ENCODE measurements around the gene ING5. TPM values are rescaled to one million over a fixed set of nuclear protein-coding genes. Genes with fewer than 3 reads are reported as not detected.

ING5 gene
- total RNA-seq, 1 donor from 2014 or later, result 16.5 TPM

DNA sequence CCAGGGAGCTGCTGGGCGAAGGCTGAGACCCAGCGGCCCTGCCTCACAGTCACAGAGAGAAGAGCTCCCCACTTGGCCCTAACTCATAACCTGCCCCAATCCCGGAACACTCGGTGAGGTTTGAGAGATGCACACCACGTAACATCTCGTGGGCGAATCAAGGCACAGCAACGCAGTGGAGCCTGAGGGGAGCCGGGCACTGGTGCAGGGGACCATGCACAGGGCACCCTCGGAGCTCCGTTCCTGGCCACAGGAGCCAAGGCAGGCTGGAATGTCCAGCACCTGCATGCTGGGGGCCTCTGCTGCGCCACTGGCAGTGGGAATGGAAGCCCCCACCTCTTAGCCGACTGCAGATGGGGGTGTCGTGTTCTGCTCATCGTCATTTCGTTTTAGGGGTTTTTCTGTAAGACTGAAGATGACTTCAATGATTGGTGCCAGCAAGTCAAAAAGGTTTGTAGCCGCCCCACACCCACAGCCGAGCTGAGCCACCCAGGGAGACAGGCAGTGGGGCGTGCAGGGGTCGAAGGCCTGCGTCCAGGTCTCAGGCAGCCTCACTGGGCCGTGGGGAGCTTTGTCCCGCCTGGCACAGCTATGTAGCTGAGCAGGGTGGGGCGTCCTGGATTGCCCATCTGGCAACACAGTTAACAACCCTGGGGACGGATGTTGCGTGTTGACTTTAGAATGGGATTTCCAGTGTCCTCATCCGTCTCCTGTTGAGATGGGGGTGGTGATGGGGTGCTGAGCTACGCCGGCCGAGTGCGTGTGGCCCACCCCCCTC lies 31.3 kb upstream of the ING5 start:
- DNase-seq (ENCODE audit: missing footprints) (peak; percentile 66), ATAC-seq (no peak)
- intact Hi-C loops (cut with DNase I), result no loop called here

DNA sequence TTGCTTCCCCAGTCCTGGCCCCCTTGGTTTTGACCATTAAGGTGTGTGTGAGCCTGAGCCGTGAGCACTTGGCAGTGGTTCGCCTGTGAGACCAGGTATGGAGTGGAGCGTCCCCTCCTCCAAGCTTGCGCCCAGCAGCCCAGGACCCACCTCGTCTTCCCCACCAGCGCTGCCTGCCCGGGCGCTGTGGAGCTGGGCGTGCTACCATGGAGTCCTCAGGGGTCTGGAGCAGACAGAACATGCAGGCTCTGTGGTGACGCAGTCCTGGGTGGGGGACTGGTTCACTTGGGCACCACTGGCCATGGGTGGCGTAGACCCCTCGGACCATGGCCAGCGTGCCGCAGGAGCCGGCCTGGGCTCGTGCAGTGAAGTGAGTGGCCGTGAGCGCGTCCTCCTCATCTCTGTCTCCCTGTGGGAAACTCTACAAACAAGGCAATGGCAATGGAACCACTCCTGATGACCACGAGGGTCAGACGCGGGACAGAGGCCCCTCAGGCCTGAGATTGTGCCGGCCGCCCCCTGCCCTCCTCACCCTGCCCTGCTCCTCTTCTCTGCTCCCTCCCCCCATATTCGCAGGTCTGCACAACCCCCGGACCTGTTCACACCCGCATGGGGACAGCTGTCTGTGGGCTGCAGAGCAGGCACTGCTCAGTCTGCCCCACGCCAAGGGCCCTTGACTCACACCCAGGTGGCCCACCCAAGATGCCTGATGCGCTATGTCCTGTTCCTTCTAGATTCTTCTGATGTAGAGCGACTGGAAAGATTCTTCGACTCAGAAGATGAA lies 30.2 kb upstream of the ING5 start:
- peak; percentile 53 for DNase-seq (ENCODE audit: missing footprints)
- ATAC-seq, result no peak
- intact Hi-C loops (cut with DNase I), result no loop called here

DNA sequence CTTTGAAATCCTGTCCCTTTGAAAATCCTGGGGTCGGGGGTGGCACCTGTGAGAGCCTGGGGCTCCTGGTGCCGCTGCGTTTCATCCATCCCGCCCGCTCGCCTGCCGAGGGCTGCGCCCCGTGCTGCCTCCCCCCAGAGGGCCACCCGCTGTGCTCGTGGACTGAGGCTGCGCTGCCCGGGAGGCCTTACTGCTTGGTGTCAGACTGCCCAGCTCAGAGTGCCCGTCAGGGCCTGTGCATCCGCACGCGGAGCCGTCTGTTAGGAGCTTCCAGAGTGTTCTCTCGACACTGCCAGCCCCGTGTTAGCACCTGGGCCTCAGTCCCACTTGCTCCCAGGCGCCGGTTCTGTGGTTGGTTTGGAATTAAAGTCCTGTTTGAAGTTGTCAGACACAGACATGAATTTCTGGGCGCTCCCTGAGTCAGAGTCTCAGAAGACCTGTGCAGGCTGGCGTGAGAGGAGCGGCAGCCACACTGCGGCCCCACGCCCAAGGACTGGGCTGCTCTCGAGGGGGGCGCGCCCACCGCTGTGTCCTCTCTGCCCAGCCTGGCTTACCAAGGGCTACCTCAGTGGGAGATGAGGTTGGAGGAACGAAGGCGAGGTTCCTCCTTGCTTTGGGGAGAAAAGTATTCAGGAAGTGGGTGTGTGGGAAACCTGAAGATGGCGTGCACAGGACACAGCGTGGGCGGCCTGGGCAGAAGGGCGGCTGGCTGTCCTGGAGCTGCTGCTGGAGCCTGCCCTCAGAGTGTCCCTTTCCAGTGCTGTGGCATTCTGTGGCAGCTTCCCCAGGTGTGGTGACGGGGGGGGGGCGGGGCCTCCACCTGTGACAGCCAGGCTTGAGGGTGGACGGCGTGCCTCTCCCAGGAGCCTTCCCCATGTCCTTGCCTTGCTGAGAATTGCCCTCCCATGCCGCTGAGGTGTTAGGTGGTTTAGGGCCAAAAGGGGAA lies 29.3 kb upstream of the ING5 start:
- ATAC-seq (no peak), DNase-seq (ENCODE audit: missing footprints) (no peak)
- intact Hi-C loops (cut with DNase I), result no loop called here

DNA sequence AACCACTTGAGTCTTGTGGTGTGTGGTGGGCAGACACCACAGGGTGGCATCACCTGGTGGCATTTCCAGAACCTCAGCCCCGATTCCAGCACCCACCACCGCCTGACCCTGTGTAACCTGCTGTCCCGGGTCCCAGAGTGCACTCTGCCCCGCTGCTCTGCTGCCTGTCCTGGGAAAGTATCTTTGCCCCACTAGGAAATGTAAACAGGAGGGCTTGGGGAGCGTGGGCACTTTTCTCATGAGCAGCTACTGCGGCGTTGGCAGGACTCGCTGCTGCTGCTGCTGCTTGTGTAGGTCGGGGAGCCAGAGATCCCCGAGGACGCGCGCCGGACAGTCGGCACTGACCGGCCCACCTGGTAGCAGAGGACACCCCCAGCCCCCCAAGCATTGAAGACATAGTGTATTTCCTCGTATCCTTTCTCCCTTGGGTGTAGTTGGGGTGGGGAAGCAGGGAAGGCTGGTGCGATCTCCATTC lies 28.6 kb upstream of the ING5 start:
- DNase-seq (ENCODE audit: missing footprints) (peak; percentile 57), ATAC-seq (no peak)
- intact Hi-C loops (cut with DNase I), result no loop called here

DNA sequence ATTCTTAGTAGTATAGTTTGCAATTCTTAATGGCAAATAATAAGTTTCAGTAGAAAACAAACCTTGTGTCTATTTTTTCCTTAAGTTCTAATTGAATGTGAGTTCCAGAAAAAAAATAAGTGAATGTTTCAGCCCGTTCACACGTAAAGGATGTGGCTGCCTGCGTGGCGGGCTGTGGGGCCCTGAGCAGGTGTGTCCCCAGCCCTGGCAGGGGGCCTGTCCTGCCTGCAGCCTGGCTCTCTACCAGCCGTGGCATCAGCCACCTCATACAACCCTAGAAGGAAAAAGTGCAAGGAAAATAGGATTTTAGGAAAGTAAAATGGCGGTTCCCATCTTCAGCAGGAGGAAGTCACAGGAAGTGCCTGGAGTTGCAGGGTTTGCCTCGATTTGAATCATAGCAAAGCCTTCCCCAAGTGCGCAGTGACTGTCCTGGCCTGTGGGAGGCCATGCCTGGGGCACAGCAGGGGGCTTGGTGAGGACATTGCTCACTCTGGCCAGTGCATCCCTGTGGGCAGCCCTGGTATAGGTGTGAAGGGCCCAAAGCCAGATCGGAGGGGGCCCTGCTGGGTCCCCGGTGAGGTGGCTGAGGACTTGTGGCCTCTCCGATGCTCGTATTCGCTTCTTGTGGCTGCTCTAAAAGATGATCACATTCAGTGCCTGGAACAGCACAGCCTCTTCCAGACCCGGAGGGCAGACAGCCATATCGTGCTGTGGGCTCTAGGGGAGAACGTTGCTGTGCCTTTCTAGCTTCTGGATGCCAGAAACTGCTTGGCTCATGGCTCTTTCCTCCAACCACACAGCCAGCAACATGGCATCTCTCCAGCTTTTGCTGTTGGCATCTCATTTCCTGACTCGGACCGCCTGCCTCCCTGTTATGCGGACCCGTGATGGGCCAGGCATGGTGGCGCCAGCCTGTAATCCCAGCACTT lies 27.8 kb upstream of the ING5 start:
- peak; percentile 13 for ATAC-seq
- intact Hi-C loops (cut with DNase I), result no loop called here
- peak; percentile 65 for DNase-seq (ENCODE audit: missing footprints)

DNA sequence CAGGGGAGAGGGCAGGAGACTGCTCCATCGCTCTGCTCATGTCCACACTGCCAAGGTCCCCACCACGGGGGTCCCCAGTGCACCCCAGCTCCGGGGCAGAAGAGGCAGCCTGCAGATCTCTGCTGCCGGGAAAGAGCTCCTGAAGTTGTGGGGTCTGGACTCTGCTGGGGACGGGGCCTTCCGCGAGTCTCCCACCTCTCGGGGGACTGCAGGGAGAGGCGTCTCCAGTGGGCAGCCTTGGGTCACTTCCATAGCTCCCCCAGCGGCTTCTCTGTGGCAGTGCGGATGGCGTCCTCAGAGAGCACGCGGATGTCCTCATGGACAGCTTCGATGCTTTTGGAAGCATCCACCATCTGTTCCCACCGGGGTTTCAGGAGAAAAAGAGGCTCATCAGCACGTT lies 26.0 kb upstream of the ING5 start:
- DNase-seq (ENCODE audit: missing footprints), result no peak
- ATAC-seq, result no peak
- intact Hi-C loops (cut with DNase I), result no loop called here

DNA sequence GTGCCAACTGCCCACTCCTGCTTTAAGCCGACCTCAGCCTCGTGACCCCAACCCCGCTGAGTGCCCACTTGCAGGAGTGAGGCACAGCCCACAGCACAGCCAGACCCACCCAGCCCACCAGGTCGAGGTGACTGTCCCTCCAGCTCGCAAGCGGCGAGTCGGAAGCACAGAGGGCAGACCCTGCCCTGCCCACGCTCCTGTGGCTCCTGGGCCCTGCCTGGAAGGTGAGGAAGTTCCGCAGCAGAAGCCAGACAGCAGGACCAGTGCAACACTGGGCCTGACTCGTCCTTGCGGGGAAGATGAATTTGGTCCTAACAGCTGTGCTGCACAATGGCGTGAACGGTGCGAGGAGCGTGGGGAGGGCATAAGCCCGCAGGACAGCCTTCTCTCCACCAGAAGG lies 25.2 kb upstream of the ING5 start:
- DNase-seq (ENCODE audit: missing footprints) (peak; percentile 45), ATAC-seq (no peak)
- intact Hi-C loops (cut with DNase I), result no loop called here

DNA sequence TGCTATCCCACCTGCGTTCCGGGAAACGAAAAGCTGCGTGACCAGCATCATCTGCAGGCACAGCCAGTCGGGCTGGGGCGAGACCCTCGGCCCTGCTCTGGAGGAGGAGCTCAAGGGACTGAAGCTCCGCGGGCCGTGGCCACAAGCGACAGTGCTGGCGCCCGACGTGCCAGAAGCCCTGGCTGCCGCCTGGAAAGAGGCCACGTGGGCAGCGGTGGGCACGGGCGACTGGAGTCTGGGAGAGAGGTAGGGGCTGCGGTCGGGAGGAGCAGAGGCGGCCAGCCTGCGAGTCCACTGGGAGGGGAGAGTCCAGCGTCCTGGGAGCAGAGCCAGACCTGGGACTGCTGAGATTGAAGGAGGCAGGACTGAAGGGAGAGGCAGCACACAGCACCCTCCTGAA lies 24.4 kb upstream of the ING5 start:
- DNase-seq (ENCODE audit: missing footprints), result peak; percentile 63
- intact Hi-C loops (cut with DNase I), result no loop called here
- ATAC-seq, result no peak

DNA sequence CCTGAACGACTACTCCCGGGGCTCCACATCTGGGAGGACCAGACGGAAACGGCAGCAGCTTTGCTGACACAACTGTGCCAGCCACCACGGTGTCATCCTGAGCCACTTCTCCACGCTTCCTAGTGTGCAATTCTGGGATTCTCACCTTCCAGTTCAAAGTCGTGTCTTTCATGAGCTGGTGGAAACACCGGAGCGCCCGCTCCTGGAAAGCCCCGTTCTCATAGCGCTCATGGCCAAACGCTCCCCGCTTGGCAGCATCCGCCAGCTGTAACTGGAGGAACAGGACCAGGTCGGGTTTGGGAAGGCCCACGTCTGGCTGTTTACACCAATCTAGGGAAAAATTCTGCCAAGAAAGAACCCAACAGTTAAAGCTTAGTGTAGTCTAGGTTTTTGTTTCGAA lies 23.5 kb upstream of the ING5 start:
- peak; percentile 45 for DNase-seq (ENCODE audit: missing footprints)
- intact Hi-C loops (cut with DNase I), result no loop called here
- ATAC-seq, result no peak

DNA sequence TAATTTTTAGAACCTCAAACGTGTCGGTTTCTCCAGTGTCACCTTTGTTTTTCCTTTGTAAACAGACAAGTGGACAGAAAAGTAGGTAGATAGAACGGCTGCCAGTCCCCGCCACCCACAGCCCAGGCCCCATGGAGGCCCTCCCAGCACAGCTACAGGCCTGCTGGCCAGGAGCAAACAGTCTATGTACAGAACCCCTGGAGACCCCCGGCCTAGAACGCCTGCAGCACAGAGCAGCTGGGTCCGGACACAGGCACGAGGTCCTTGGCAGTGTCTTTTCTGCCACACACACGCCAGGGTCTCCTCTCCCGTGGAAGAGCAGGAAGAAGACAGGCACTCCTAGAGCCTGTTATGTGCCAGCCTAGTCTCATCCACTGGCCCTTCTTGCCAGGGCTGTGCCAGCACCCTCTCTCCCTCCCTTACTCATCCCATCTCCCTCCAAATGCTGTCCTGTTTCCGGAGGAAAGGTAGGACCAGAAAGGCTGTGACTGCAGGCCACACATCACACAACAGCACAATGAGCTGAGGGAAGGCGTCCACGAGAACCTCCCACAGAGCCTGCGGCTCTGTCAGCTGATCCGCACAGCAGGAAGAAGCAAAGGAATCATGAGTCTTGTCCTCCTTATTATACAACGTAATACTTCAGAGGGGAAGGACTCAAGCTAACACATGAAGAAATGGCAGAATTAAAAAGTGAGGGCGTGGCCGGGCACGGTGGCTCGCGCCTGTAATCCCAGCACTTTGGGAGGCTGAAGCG lies 22.9 kb upstream of the ING5 start:
- DNase-seq (ENCODE audit: missing footprints) (no peak), ATAC-seq (no peak)
- intact Hi-C loops (cut with DNase I), result no loop called here

DNA sequence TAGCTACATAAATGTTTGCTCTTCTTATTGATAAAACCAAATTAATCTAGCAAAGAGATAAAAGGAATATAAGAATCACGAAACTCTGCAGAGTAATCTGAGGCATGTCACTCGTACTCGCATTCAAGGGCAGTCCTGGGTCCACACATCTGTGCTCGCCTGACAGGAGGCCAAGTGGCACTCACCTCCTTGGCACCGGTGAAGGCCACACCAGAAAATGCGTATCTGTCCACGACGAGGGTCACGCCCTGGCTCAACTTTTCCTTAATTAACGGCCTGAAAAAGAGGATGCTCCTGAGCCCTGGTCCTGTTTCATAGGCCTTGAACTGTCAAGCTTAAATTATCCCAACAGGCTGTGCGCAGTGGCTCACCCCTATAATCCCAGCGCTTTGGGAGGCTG lies 21.8 kb upstream of the ING5 start:
- intact Hi-C loops (cut with DNase I), result no loop called here
- no peak for ATAC-seq
- DNase-seq (ENCODE audit: missing footprints), result no peak

DNA sequence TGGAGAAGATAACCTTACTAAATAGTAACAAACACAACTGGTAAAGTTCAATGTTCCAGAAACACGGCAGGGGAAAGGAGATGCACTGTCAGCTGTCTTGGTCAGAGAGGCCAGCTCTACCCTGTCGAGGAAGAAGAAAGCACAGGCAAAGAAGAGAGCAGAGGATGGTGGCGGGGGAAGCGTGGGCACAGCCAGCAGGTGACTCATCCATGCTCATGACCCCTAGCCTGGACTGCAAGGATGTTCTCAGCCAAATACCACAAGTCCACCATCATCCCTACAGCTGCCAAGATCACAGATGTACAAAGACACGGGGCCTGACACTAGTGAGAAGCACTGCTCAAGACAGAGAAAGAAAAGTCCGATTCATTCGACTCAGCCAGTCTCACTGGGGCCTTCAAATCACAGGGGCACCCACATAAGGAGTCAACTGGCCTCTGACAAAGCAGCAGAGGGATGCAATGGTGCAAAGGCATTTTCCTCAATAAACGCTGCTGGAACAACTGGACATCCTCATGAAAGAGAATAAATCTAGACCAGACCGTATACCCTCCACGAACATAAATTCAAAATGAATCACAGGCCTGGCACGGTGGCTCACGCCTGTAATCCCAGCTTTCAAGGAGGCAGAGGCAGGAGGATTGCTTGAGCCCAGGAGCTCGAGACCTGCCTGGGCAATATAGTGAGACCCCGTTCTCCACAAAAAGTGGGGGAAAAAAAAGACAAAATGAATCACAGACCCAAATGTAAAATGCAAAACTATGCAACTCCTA lies 20.8 kb upstream of the ING5 start:
- no peak for DNase-seq (ENCODE audit: missing footprints)
- no peak for ATAC-seq
- intact Hi-C loops (cut with DNase I), result no loop called here

DNA sequence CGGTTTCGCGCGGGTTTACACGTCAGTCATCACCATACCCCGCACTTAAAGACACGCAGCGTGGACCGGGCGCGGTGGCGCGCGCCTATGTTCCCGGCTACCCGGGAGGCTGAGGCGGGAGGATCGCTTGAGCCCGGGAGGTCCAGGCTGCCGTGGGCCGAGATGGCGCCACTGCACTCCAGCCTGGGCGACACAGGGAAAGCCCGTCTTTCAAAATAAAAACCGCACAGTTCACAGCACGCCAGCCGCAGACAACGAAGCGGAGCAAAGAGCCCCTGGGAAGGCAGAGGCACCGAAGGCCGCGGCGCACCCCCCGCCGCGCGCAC lies 15.6 kb upstream of the ING5 start:
- DNase-seq (ENCODE audit: missing footprints) (no peak), ATAC-seq (no peak)
- intact Hi-C loops (cut with DNase I), result loop anchor here (1.0 to 5.0 kb wide), 2 partner anchors 46 to 49 kb away; partner anchors contain the start of genes ATG4B, D2HGDH and THAP4

DNA sequence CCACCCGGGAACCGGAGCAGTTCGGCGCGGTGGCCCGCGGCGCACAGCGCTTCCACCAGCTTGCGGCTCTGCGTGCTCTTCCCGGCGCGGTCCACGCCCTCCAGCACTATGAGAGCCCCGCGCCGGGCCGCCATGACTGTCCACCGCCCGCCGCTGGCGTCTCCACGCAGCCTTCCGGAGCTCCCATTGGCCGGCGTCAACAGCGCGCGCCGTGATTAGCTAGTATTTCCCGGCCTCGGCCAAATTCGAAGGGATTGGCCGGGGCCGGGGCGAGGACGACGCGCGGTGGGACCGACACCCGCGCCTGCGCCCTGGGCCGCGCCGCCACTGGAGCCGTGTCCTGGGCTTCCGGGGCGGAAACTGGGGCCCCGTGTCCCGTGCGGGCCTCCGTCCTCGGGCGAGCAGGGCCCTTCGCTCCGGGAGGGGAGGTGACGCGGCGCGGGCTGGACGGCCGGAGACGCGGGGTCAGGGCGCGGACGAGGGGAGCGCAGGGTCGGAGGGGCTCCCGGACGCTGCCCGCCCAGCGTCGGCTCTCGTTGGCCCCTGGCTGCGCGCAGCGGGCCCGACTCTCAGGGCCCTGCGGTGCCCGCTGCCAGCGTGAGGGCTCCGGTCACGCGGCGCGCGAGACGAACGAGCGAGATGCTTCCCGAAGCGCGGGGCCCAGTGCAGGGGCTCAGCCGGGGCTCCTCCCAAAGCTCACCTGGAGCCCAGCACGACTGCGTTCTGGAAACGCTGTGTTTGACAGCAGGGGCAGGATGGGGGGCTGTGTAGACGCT lies 15.0 kb upstream of the ING5 start, which contains the start of gene DTYMK:
Gene DTYMK (minus strand): TSS at position 166 of the 776 bp plus-strand sequence. CDS start 32 bp downstream, at position 134.
- DNase-seq (ENCODE audit: missing footprints) (peak; percentile 99), ATAC-seq (peak; percentile 99)
- intact Hi-C loops (cut with DNase I), result loop anchor here (1.0 to 5.0 kb wide), 2 partner anchors 45 to 50 kb away; partner anchors contain the start of genes ATG4B, D2HGDH and THAP4

DNA sequence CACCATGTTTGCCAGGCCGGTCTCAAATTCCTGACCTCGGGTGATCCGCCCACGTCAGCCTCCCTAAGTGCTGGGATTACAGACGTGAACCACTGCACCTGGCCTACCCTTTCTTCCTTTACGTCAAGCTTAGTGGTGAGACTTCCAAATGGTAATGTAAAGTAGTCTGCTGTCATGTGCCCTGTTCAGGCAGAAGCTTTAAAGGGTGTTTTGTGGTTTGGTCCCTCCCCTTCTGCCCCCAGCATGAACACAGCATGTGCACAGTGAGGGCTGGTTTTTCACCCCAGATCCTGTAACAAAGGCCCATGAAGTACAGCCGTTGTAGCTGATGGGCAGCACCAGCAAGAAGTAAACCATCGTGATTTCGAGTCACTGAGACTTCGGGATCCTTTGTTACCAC lies 12.5 kb upstream of the ING5 start:
- no peak for ATAC-seq
- intact Hi-C loops (cut with DNase I), result loop anchor here (5.0 kb wide), 1 partner anchor 43 kb away; the partner anchor contains the start of gene D2HGDH

More for the DNA sequence above, 12.5 kb upstream of the ING5 start:
- DNase-seq (ENCODE audit: missing footprints), result no peak
